HG03520 (cell line): ENCODE data around the gene CCNI2.

Experiments used
- ATAC-seq: cut with Tn5 transposase; IDR thresholded peaks from one replicate; pipeline ENCODE4 v1.9.1; 2021; ENCODE audit warnings: mild to moderate bottlenecking, moderate library complexity; ENCODE audit not compliant: unreplicated experiment

The CCNI2 gene

DNA sequence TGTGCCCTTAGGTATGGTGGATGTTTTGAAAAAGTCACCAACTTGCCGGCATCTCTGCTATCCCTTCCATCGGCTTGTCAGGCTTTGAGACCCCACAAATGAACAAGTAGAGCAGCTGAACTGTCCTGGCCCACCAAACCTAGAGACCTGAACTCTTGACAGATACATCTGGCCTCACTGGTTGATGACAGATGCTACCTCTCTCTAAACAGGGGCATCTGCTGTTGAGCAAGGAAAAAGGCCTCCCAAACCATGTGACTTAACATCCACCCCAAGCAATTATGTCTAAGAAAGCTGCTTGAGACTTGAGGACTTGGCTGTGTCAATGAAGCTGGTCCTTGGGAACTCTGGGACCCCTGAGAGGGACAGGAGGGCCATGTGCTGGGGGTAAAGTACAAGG lies 2.3 kb downstream of the CCNI2 start:
- ATAC-seq = no peak

DNA sequence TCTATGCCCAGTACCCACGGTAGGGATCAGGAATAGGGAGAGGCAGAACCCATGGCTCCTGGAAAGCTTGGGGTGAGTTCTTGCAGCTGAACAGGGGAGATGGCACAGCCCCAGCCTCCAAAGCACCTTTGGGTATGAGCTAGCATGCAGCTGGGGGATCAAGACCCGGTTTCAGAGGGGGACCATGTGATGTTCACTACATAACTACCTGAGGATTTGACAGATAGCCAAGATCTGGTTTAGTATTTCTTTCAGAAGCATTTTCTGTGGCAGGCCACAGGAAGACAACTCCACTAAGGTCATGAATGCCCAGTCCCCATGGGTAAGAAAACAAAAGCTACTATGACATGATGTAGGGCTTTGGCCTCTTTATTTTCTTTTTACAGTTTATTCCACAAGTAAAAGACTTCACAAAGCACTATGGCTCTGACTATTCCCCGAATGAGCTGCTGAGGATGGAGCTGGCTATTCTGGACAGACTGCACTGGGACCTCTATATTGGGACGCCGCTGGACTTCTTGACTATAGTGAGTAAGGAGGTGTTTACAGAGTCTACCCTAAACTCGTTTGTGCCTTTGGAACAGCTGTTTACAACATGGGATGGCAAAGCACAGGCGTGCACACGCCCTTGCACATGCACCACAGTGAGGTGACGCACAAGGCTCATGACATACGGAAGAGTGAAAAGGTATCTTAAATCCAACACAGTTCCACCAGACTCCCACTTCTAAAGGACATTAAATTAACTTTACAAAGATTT lies 3.4 kb downstream of the CCNI2 start:
- no peak for ATAC-seq

DNA sequence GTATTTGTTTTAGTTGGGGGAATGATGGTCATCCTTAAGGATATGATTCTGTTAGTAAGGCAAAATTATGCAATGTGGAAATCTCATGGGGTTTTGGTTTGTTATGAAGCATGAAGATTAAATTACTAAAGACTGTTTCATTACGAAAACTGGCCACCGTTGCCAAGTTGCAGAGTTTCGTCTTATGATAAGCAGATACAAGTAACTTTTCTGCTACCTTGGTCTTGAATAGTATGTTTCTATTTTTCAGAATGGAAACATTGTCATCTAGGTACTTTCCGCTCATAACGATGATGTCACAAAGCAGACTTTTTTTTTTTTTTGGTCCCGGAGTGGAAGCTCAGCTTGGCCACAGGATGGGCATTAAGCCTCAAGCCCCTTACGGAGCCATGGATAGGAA lies 4.2 kb downstream of the CCNI2 start:
- ATAC-seq = peak; percentile 30

DNA sequence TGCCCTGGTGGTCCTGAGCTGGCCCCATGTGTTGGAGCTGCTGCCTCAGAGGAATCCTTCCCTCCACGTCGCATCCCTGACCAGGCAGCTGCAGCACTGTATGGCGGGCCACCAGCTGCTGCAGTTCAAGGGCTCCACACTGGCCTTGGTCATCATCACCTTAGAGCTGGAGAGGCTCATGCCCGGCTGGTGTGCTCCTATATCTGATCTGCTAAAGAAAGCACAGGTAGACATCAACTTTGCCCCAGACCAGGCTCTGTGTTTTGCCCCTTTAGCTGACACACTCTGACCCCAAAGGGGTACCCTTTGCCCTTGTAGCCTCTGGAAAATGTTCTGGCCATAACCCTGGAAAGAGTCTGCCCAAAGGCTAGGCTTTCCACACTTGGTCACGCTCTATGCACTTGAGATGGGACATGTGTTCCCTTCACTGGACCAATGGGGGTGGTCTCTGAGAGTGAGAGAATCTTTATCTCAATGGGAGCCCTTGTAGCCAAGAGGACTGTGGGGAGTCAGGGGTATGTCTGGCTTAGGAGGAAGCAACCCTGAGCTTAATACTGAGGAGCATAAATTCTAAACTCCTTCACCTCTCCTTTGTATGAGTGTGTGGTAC lies 4.8 kb downstream of the CCNI2 start:
- ATAC-seq = no peak

- ATAC-seq = no peak
Measured at GRCh38 chr5:132752581-132753125, 5.4 kb downstream of the CCNI2 start.

DNA sequence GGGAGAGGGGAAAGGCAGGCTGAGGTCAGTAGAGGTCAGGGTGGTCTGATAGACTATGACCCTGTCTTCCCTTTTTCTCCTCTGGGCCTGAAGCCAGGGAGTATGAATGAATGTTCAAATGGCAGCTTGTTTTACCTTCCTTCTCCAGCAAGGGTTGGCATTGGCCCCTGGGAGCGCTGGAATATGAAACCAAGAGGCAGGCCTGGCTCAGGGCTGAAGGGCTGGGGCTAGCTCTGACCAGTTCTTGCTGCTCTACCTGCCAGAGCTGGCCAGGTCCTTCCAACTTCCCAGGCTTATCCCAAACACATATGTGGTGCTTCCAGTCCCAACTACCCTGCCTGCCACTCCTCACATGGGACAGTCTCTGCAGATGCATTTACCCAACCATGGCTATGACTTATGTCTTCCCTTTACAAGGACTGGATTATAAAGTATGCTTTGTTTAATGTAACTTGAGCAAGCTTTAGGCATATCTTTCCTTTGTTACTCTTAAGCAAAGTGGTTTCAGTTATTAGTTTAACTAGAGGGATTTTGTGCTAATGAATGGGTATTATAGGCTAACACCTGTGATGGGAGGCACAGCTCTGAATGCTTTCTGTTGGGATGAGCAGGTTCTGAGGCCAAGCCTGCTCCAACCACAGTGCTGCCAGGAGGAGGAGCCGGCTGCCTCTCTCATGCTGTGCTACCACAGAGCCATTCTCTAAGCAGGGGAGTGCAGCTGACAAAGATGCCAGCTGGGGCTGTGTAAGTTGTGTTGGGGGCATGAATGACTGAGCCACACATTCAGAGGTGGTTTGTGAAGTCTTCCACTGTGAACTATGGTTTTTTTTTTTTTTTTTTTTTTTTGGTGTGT lies 6.1 kb downstream of the CCNI2 start:
- ATAC-seq = no peak

GRCh38 chr5:132754111-132754510 lies 6.9 kb downstream of the CCNI2 start:
- ATAC-seq = no peak

- ATAC-seq = no peak
Measured at GRCh38 chr5:132754947-132755346, 7.7 kb downstream of the CCNI2 start.

- no peak for ATAC-seq
Measured at GRCh38 chr5:132756542-132756941, 9.3 kb downstream of the CCNI2 start.

DNA sequence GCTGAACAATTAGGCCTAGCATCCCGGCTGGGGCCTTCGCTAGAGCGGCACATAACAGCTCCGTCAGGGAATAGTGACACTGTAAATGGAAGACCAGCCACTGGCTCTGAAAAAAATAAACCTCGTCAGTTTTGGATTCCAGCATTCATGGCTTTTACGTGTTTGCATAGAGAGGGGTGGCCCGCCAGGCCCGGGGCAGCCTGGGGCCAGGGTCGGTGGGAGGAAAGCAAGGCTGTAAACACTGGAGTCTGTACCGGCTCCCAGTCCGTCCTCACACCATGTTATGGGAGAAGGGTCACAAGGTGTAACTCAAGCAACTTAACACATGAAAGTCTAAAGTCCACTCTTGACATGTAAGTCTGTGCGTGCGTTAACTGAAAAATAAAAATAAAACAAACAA lies 11.2 kb downstream of the CCNI2 start:
- no peak for ATAC-seq

DNA sequence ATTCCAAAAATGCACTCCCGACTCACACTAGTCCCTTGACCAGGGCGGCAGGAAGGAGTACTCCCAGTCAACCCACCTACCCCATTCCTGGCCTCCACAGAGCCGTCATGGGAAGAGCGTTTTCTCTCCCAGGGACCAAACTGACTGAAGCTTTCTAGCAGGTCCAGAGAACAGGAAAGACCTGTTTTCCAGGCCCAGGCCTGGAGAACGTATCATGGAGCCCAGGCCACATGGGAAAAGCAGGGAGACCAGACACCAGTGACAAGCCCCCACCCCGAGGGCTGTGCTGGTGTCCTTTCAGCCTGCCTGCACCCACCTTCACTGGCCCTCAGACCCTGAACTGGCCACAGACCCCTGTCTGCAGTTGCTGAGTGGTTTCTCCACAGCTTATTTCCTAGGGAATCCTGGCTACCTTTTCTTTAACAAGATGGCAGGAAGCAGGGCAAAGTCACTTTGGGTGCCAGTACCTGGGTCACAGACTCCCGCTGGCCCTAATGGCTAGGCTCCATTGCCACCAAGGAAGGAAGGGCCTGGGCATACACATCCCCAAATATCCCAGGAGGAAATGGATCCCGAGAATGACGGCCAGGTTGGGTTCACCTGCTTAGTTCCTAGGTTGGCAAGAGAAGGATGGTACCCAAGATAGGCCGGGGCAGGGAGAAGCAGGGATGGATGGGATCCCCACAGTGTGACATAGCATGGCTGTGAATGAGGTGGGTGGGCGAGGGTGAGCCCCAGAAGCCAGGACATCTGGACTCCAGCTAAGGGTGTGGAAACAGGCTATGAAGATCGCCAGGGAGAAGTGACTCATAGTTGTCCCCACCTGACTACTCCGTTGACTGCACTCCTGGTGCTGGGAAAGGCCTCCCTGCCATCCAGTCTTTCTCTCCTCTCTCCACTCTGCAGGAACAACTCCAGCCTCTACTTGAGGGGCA lies 12.2 kb downstream of the CCNI2 start:
- no peak for ATAC-seq

DNA sequence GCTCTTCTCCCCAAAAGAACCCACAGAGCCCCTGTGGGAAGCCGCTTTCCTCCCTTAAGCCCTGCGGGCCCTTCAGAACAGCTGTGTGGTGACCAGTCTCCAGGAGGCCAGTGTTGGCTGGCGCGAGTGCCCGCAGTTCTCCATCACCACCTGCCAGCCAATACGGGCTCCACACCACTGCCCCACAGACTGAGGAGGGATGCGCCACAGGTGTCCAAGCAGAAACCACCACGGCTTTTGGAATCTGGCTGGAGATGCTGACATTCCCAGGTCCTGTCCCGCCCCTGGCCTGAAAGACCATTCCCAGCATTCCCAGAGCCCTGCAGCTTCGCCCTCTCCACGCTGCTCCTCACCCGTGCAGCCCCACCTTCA lies 12.8 kb downstream of the CCNI2 start:
- ATAC-seq = no peak

DNA sequence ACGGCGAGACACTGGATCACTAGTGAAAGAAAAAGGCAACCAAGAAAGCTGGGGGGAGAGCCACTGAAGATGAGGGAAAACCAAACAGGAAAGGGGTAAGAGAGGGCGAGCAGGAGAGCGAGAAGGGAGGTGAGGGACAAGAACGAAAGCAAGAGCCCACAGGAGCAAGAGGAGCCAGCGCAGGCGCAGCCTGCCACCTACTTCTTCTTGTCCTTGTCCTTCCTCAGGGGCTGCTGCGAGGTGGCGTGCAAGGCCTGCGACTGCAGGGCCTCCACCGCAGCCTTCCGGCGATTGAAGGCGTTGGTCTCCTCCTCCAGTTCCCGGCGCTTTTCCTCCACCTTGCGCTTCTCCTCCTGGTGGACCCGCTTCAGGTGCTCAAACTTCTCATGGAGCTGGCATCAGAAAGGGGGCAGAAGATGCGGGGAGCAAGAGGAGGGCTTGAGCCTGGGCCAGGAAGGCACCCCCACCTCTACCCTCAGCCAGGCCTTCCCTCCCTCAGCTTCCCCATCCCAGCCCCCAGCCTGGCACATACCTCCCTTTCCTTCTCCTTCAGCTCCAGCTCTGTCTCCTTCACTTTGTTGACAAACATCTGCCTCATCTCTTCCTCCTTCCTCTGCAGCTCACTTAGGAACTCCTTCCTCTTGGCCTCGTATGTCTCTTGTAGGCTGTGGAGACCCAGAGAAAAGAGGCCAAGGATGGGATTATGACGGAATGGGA lies 13.5 kb downstream of the CCNI2 start:
- no peak for ATAC-seq

- ATAC-seq = no peak
Measured at GRCh38 chr5:132761321-132762240, 14.4 kb downstream of the CCNI2 start.

DNA sequence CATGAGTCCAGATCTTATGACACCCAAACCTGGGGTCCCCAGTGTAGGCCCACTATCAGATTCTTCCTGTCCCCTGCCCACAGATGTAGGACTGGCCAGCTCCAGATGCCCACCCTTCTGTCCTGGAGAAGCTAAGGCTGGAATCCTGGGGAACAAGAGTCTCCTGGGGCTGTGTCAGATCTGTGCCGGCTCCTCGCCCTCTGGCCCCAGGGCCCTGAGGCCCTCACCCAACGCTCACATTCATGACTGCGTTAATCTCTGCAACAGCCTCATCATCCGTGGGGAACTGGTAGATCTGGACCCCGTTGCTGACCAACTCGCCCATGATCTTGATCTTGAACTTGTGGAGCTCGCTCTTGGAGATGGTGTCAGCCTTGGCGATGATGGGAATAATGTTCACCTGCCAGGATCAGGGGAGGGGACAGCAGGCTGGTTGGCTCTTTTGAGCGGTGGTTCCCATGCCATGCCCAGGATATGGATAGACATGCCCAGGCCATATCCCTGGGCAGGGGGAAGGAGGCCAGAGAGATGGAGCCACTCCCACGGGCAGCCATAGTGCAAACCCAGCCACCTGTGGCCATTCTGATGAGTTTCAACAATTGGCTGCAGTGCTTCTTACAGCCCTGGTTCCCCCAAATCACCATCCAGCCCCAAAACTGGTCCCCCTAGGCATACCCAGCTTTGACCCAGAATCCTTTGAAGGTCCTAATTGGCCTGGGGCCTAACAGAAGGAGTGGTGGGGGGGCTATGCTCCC lies 15.2 kb downstream of the CCNI2 start:
- no peak for ATAC-seq

DNA sequence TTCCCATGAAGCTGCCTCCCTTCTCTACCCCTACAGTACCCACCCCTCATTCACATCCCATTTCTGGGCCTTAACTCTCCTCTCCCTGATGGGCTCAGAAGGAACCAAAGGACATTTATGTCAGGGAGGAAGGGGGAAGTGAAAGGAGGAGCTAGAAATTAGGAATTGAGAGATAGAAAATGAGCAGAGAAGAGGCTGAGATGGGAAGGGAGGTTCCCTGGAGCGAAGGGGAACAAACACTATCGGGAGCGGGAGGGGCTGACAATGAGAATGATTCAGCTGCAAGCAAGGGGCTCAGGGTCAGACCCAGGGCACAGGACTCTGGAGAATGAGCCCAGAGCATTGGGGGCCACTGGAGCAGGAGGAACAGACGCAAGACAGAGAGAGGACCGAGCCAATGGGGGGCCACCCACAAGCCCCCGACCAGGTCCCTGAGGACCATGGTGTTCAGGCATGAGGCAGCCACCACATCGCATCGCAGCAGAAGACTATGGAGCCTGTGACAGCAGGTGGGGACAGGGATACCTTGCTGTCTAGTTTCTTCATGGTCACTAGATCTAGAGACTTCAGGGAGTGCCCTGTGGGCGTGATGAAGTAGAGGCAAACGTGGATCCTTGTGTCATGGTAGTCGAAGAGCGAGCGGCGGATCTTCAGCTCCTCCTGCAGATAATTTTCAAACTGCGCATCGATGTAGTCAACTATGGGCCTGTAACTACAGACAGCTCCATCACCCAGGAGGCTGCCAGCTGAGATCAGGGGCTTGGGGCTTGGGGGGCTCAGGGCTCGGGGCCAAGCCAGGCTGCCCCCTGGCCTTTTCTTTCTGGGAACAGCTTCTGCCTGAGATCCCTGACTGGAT lies 16.2 kb downstream of the CCNI2 start:
- no peak for ATAC-seq

- ATAC-seq = no peak
Measured at GRCh38 chr5:132764051-132764450, 16.8 kb downstream of the CCNI2 start.
